Stimulated activated CD4-positive, alpha-beta T cell treated with anti-CD3 and anti-CD28 coated beads, Interleukin-4, amount 100 ng/mL, for 1 hour (primary cell): ENCODE measurements around the gene LAYN.

Experiments
- DNase-seq: peaks from one replicate; pipeline ENCODE4 v3.0.0-alpha.2; 2020

Gene LAYN

GRCh38 chr11:111598559-111598958 is 58.0 kb downstream of the LAYN start:
- no peak for DNase-seq

- no peak for DNase-seq
Measured at GRCh38 chr11:111601636-111601978, 61.1 kb downstream of the LAYN start.

- DNase-seq, result peak; percentile 83
Measured at GRCh38 chr11:111601979-111602864, 61.7 kb downstream of the LAYN start, which contains the start of gene SIK2. Gene SIK2, plus strand, starts transcription at chr11:111602449. Its CDS starts 115 bp downstream, at chr11:111602564.

- no peak for DNase-seq
Measured at GRCh38 chr11:111602865-111603610, 62.5 kb downstream of the LAYN start.

- DNase-seq, result no peak
Measured at GRCh38 chr11:111603611-111604130, 63.2 kb downstream of the LAYN start.

GRCh38 chr11:111604392-111605009 is 64.0 kb downstream of the LAYN start:
- DNase-seq, result no peak

- no peak for DNase-seq
Measured at GRCh38 chr11:111605681-111606080, 65.2 kb downstream of the LAYN start.

GRCh38 chr11:111606986-111607385 is 66.5 kb downstream of the LAYN start:
- DNase-seq, result no peak

GRCh38 chr11:111607751-111608150 is 67.2 kb downstream of the LAYN start:
- no peak for DNase-seq
